Karpas-422 (cell line): ENCODE data around the gene KIR2DL4. TPM values are rescaled to one million over a fixed set of nuclear protein-coding genes. Genes with fewer than 3 reads are reported as not detected.

Experiments
- DNase-seq: peaks from one replicate; pipeline ENCODE4 v3.0.0-alpha.2; 2015
- H2AFZ ChIP-seq: fragments of 200-600 bp; sonication (generic); 2 replicates; pipeline ENCODE4 v1.6.1; 2014; ENCODE audit warnings: antibody characterized with exemption, low read length, mixed read lengths
- H3K27ac ChIP-seq: fragments of 200-600 bp; sonication (generic); 2 replicates; pipeline ENCODE4 v1.5.1; 2014; ENCODE audit warnings: mild to moderate bottlenecking, low read length, moderate library complexity
- H3K27me3 ChIP-seq: fragments of 200-600 bp; sonication (generic); 2 replicates; pipeline ENCODE4 v1.6.1; 2014; ENCODE audit warnings: low read length, mixed read lengths
- H3K36me3 ChIP-seq: fragments of 200-600 bp; sonication (generic); 2 replicates; pipeline ENCODE4 v1.6.1; 2014; ENCODE audit warnings: low read length, mixed read lengths; ENCODE audit not compliant: insufficient read depth
- H3K4me1 ChIP-seq: fragments of 200-600 bp; sonication (generic); 2 replicates; pipeline ENCODE4 v1.6.1; 2014; ENCODE audit warnings: mild to moderate bottlenecking, low read length, mixed read lengths
- H3K4me2 ChIP-seq: fragments of 200-600 bp; sonication (generic); 2 replicates; pipeline ENCODE4 v1.6.1; 2014; ENCODE audit warnings: low read length, low read depth, mild to moderate bottlenecking; ENCODE audit not compliant: poor library complexity, severe bottlenecking
- H3K4me3 ChIP-seq: fragments of 200-600 bp; sonication (generic); 2 replicates; pipeline ENCODE4 v1.5.1; 2014; ENCODE audit warnings: mild to moderate bottlenecking, antibody characterized with exemption, low read length, mixed read lengths
- H3K79me2 ChIP-seq: fragments of 200-600 bp; sonication (generic); 2 replicates; pipeline ENCODE4 v1.6.1; 2014; ENCODE audit warnings: mild to moderate bottlenecking, low read length, mixed read lengths
- H3K9ac ChIP-seq: fragments of 200-600 bp; sonication (generic); 2 replicates; pipeline ENCODE4 v1.6.0; 2014; ENCODE audit warnings: low read length
- H3K9me2 ChIP-seq: fragments of 200-600 bp; sonication (generic), shearing (Covaris generic); replicated peaks from 2 replicates; pipeline ENCODE4 v1.6.0; 2014; ENCODE audit warnings: mild to moderate bottlenecking, low read length, moderate library complexity; ENCODE audit not compliant: insufficient read depth
- H3K9me3 ChIP-seq: fragments of 300-700, 200-600 bp; sonication (generic); 2 replicates; pipeline ENCODE4 v1.6.1; 2014; ENCODE audit warnings: low read length, mixed read lengths
- H4K20me1 ChIP-seq: fragments of 200-600 bp; sonication (generic); 2 replicates; pipeline ENCODE4 v1.6.1; 2014; ENCODE audit warnings: mild to moderate bottlenecking, antibody characterized with exemption, low read length, low read depth; ENCODE audit not compliant: insufficient read depth
- total RNA-seq: library from RNA; depleted of rRNA; stranded (reverse); fragments of >200 nt; shearing (Covaris generic); gene quantifications from 2 replicates; pipeline ENCODE4 v1.2.3, GENCODE V29; 2014; ENCODE audit warnings: low replicate concordance

KIR2DL4 gene
- total RNA-seq, 1 experiment from 2014 or later = not detected

GRCh38 chr19:54790711-54791110 is 12.7 kb upstream of the KIR2DL4 start:
- H3K4me2 ChIP-seq = no peak overlapping the region
- H3K4me3 ChIP-seq = no peak overlapping the region
- no peaks in the 10 kb centered on the region for H3K9me2 ChIP-seq
- no peak overlapping the region for H3K9ac ChIP-seq
- DNase-seq = peak; percentile 20
- H3K27me3 ChIP-seq = no peaks in the 10 kb centered on the region
- H3K9me3 ChIP-seq = no peaks in the 10 kb centered on the region
- H4K20me1 ChIP-seq = no peaks in the 10 kb centered on the region
- peaks cover 14% of the 10 kb centered on the region for H3K4me1 ChIP-seq
- no peaks in the 10 kb centered on the region for H3K79me2 ChIP-seq
- H2AFZ ChIP-seq = no peak overlapping the region
- no peaks in the 10 kb centered on the region for H3K36me3 ChIP-seq
- no peak overlapping the region for H3K27ac ChIP-seq

DNA sequence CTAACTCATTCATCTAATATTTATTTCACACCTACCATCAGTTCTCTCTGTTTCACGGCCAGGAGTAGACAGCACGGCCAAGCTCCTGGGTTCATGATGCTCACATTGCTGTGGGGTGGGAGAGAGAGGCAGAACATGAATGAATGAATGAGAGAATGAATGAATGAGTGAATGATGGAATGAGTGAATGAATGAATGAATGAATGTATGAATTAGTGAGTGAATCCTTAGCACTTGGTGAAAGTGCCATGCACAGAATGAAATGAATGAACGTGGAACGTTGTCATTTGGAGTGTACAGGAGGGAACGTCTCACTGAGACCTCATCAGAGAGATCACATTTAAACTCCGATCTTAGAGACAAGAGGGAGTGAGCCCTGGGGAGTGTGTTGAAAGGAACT is 11.9 kb upstream of the KIR2DL4 start:
- Histone ChIP-seq H3K9me3 (no peaks in the 10 kb centered on the region), H4K20me1 (no peaks in the 10 kb centered on the region), H3K79me2 (no peaks in the 10 kb centered on the region), H3K27ac (no peak overlapping the region), H3K4me3 (no peak overlapping the region), H3K9me2 (no peaks in the 10 kb centered on the region), H3K4me1 (peaks cover 18% of the 10 kb centered on the region), H3K36me3 (no peaks in the 10 kb centered on the region), H3K9ac (no peak overlapping the region), H3K4me2 (no peak overlapping the region), H2AFZ (no peak overlapping the region), H3K27me3 (no peaks in the 10 kb centered on the region)
- DNase-seq = peak; percentile 19

DNA sequence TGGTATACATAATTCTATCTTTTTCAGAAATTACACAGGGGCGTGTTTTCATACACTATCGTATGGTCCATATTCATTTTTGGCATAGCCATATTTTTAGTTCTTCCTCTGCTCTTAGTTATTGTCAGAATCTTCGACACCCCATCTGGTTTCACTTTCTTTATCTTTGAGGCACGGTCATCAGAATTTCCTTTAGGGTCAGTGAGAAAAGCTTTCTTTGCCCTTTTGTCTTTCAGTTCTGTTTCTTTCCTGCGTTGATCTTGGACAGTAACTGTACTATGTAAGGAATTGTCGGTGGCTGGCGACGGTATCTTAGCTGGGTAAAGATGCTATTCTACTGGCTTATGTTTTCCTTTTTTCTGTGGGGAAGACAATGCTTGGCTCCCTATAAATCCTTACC is 10.6 kb upstream of the KIR2DL4 start:
- H3K27me3 ChIP-seq = no peaks in the 10 kb centered on the region
- no peaks in the 10 kb centered on the region for H3K9me3 ChIP-seq
- H4K20me1 ChIP-seq = no peaks in the 10 kb centered on the region
- no peak overlapping the region for H3K27ac ChIP-seq
- H3K4me3 ChIP-seq = peak overlapping the region; percentile 52
- peak overlapping the region; percentile 12; the same call in 1 of the 2 replicates for H2AFZ ChIP-seq
- no peaks in the 10 kb centered on the region for H3K36me3 ChIP-seq
- peak overlapping the region; percentile 45 for H3K9ac ChIP-seq
- no peaks in the 10 kb centered on the region for H3K79me2 ChIP-seq
- H3K4me2 ChIP-seq = peak overlapping the region; percentile 55
- peaks cover 18% of the 10 kb centered on the region for H3K4me1 ChIP-seq
- peak; percentile 40 for DNase-seq
- H3K9me2 ChIP-seq = no peaks in the 10 kb centered on the region

DNA sequence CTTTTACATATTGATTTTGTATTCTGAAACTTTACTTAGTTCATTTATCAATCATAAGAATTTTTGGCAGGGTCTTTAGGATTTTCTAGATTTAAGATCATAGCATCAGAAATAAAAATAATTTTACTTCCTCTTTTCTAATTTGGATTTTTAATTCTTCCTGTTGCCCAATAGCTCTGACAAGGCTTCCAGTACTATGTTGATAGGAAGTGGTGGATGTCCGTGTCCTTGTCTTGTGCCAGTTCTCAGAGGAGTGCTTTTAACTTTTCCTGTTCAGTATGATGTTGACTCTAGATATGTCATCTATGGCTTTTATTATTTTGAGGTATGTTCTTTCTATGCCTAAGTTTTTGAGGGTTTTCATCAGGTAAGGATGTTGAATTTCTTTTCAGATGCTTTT is 7.7 kb upstream of the KIR2DL4 start:
- Histone ChIP-seq H3K9ac (no peak overlapping the region), H3K9me3 (no peaks in the 10 kb centered on the region), H3K27me3 (no peaks in the 10 kb centered on the region), H4K20me1 (no peaks in the 10 kb centered on the region), H3K4me2 (no peak overlapping the region), H3K79me2 (no peaks in the 10 kb centered on the region), H3K9me2 (no peaks in the 10 kb centered on the region), H3K27ac (no peak overlapping the region), H3K4me3 (no peak overlapping the region), H2AFZ (no peak overlapping the region), H3K36me3 (no peaks in the 10 kb centered on the region), H3K4me1 (peaks cover 18% of the 10 kb centered on the region)
- DNase-seq = peak; percentile 40

- no peaks in the 10 kb centered on the region for H3K9me3 ChIP-seq
- H3K4me2 ChIP-seq = no peak overlapping the region
- H3K79me2 ChIP-seq = no peaks in the 10 kb centered on the region
- H3K27me3 ChIP-seq = no peaks in the 10 kb centered on the region
- H2AFZ ChIP-seq = no peak overlapping the region
- H3K36me3 ChIP-seq = no peaks in the 10 kb centered on the region
- H3K9ac ChIP-seq = no peak overlapping the region
- no peaks in the 10 kb centered on the region for H4K20me1 ChIP-seq
- no peak for DNase-seq
- H3K4me1 ChIP-seq = no peaks in the 10 kb centered on the region
- H3K27ac ChIP-seq = no peak overlapping the region
- no peak overlapping the region for H3K4me3 ChIP-seq
- H3K9me2 ChIP-seq = no peaks in the 10 kb centered on the region
Observed at GRCh38 chr19:54804101-54804500, 691 bp downstream of the KIR2DL4 start.

GRCh38 chr19:54804571-54804970 is 1.2 kb downstream of the KIR2DL4 start:
- no peaks in the 10 kb centered on the region for H3K79me2 ChIP-seq
- H4K20me1 ChIP-seq = no peaks in the 10 kb centered on the region
- no peaks in the 10 kb centered on the region for H3K9me3 ChIP-seq
- H3K27me3 ChIP-seq = no peaks in the 10 kb centered on the region
- no peak for DNase-seq
- no peak overlapping the region for H3K27ac ChIP-seq
- H3K4me3 ChIP-seq = no peak overlapping the region
- H3K9me2 ChIP-seq = no peaks in the 10 kb centered on the region
- H3K9ac ChIP-seq = no peak overlapping the region
- no peak overlapping the region for H3K4me2 ChIP-seq
- no peaks in the 10 kb centered on the region for H3K36me3 ChIP-seq
- H3K4me1 ChIP-seq = no peaks in the 10 kb centered on the region
- H2AFZ ChIP-seq = no peak overlapping the region

DNA sequence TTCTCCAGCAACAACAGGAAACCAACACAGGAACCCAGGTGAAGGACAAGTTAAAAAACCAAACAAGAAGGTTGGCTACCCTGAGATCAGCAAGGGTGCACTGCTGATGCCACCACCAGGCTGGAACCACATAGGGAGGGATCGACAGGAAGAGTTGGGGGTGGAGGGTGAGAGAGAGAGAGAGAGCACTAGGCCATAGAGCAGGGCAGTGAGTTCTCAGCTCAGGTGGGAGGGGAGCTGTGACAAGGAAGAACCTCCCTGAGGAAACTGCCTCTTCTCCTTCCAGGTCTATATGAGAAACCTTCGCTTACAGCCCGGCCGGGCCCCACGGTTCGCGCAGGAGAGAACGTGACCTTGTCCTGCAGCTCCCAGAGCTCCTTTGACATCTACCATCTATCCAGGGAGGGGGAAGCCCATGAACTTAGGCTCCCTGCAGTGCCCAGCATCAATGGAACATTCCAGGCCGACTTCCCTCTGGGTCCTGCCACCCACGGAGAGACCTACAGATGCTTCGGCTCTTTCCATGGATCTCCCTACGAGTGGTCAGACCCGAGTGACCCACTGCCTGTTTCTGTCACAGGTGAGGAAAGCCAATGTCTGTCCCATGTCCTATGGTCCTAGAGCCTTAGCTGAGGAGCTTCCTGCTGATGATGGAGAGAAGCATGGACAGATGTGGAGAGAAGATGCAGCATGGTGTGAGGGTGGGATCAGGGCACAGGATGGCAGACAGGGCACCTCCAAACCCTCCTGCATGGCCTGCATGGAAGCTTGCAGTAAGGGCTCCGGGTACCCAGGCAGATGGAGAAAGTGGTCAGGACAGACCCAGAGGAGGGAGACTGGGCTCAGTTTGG is 2.5 kb downstream of the KIR2DL4 start:
- Histone ChIP-seq H3K79me2 (no peaks in the 10 kb centered on the region), H3K4me1 (no peaks in the 10 kb centered on the region), H3K4me2 (no peak overlapping the region), H3K4me3 (no peak overlapping the region), H4K20me1 (no peaks in the 10 kb centered on the region), H3K9me2 (no peaks in the 10 kb centered on the region), H3K27me3 (no peaks in the 10 kb centered on the region), H3K9ac (no peak overlapping the region), H3K27ac (no peak overlapping the region), H3K9me3 (no peaks in the 10 kb centered on the region), H3K36me3 (no peaks in the 10 kb centered on the region), H2AFZ (no peak overlapping the region)
- DNase-seq = no peak

GRCh38 chr19:54806516-54806838 is 3.1 kb downstream of the KIR2DL4 start:
- Histone ChIP-seq H3K79me2 (no peaks in the 10 kb centered on the region), H3K4me1 (no peaks in the 10 kb centered on the region)

More at GRCh38 chr19:54806516-54806838, 3.1 kb downstream of the KIR2DL4 start:
- Histone ChIP-seq H3K4me2 (no peak overlapping the region), H3K9me2 (no peaks in the 10 kb centered on the region), H3K9ac (no peak overlapping the region), H3K27me3 (no peaks in the 10 kb centered on the region), H3K9me3 (no peaks in the 10 kb centered on the region), H4K20me1 (no peaks in the 10 kb centered on the region), H2AFZ (no peak overlapping the region), H3K4me3 (no peak overlapping the region), H3K27ac (no peak overlapping the region), H3K36me3 (no peaks in the 10 kb centered on the region)
- no peak for DNase-seq
